GM12865 (cell line): ENCODE data around the gene PLPPR1.

ENCODE experiments used
- DNase-seq: peaks from one replicate; pipeline ENCODE4 v3.0.0; 2010; ENCODE audit warnings: low read depth
- H3K4me3 ChIP-seq: 2 replicates; pipeline ENCODE4 v1.5.1; 2011; ENCODE audit warnings: mild to moderate bottlenecking, low read depth, low read length, control low read depth
- TF ChIP-seq, protein P1 (sequence below): IDR thresholded peaks from 2 replicates; pipeline ENCODE4 v1.5.1; 2011; ENCODE audit warnings: low read length, control low read depth, low read depth, inconsistent platforms; ENCODE audit not compliant: insufficient read depth; ENCODE audit errors: missing control alignments

Gene PLPPR1

GRCh38 chr9:101184813-101185278, 156.3 kb downstream of the PLPPR1 start:
- DNase-seq, result no peak
- TF ChIP-seq, protein P1, sequence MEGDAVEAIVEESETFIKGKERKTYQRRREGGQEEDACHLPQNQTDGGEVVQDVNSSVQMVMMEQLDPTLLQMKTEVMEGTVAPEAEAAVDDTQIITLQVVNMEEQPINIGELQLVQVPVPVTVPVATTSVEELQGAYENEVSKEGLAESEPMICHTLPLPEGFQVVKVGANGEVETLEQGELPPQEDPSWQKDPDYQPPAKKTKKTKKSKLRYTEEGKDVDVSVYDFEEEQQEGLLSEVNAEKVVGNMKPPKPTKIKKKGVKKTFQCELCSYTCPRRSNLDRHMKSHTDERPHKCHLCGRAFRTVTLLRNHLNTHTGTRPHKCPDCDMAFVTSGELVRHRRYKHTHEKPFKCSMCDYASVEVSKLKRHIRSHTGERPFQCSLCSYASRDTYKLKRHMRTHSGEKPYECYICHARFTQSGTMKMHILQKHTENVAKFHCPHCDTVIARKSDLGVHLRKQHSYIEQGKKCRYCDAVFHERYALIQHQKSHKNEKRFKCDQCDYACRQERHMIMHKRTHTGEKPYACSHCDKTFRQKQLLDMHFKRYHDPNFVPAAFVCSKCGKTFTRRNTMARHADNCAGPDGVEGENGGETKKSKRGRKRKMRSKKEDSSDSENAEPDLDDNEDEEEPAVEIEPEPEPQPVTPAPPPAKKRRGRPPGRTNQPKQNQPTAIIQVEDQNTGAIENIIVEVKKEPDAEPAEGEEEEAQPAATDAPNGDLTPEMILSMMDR, result no peak
- H3K4me3 ChIP-seq, result no peak overlapping the region

- TF ChIP-seq, protein P1, result no peak
- H3K4me3 ChIP-seq, result no peak overlapping the region
- no peak for DNase-seq
Measured at GRCh38 chr9:101191723-101192122, 163.2 kb downstream of the PLPPR1 start.

- TF ChIP-seq, protein P1, result no peak
- no peak overlapping the region for H3K4me3 ChIP-seq
- DNase-seq, result no peak
Measured at GRCh38 chr9:101197026-101197425, 168.5 kb downstream of the PLPPR1 start.

DNA sequence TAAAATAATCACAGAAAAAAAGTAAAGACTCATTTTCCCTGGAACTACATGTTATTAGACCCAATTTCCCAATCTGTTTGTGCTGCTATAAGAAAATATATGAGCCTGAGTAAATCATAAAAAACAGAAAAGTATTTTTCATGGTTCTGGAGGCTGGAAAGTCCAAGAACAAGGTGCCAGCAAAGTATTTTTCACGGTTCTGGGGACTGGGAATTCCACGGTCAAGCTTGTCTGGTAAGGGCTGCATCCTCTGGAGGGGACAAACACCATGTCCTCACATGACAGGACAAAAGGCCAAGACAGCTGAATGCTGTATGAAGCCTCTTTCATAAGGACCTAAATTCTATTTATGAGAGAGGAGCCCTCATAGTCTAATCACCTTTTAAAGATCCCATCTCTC, 172.3 kb downstream of the PLPPR1 start:
- no peak for DNase-seq
- no peak overlapping the region for H3K4me3 ChIP-seq
- TF ChIP-seq, protein P1, result no peak

DNA sequence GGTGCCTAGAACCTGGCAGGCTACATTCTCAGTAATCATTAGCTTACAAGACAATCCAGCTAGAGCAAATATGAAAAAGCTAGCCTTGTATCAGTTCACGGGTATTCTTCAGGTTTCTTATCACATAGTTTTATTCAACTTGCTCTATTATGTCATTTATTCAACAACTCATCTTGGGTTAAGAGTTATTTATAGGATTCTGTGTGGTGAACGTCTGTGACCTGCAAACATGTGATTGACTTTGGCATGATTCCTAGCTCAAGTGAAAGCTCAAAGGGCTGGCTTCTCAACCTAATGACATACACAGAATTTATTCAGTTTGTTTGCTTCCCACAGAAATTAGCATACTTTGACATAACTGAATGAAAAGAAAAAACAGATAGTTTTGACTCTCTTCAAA, 173.1 kb downstream of the PLPPR1 start:
- no peak overlapping the region for H3K4me3 ChIP-seq
- TF ChIP-seq, protein P1, result no peak
- DNase-seq, result no peak

DNA sequence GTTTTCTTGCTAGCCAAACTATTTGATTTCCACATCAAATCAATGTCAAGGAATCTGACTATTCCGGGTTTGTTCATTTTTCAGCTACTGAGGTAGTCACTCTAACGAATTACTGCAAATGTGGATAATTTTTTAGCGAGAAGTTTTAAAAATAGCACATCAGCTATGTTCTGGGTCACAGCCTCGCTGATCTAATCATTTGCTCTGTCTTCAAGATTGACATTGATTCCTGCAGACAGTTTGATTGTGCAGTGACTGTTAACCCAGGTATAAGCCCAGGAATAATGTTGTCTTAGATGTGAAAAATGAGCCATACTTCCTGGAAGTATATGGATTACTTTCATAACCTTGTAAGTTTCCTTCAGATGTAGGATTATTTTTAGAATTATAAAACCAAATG, 181.1 kb downstream of the PLPPR1 start:
- H3K4me3 ChIP-seq, result no peak overlapping the region
- TF ChIP-seq, protein P1, result no peak
- no peak for DNase-seq

DNA sequence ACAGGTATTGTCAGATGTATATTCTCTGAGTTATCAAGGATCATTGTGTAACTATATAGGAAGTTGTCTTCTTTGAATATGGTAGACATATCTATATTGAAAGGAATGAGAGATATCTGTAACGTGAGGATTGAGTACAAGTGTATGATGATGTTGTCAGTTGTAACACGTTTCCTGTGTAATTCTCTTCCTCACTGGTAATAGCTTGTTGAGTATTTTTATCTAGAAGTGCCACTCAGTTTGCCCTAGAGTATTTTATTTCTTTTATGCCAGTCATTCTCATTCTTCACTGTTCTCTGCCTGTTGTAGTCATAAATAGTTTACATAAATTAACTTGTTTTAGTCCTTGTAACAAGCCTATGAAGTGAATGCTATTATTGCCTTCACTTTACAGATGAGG, 184.1 kb downstream of the PLPPR1 start:
- DNase-seq, result no peak
- no peak overlapping the region for H3K4me3 ChIP-seq
- TF ChIP-seq, protein P1, result no peak
